ENCODE results near the gene WNT2. TPM values are rescaled to one million over a fixed set of nuclear protein-coding genes. Genes with fewer than 3 reads are reported as not detected.

The WNT2 gene
- total RNA-seq, 1 donor from 2014 or later, result 0.07 TPM

- no peaks in the 10 kb centered on the region for H3K4me1 Mint-ChIP-seq (ENCODE audit: low read depth, unreplicated experiment)
- no peak overlapping the region for H3K4me2 ChIP-seq (ENCODE audit: low read length)
- H3K9me3 ChIP-seq (ENCODE audit: insufficient read depth, low read depth, low read length), result no peaks in the 10 kb centered on the region
- no peak overlapping the region for H3K27ac ChIP-seq (ENCODE audit: low read depth, low read length)
- FAIRE-seq, result no peak
- no peaks in the 10 kb centered on the region for H3K4me1 ChIP-seq (ENCODE audit: insufficient read depth, low read length)
- no peak for TF ChIP-seq CTCF (IDR thresholded peaks at IDR 0.05; ENCODE audit: insufficient read depth, low read depth, low read length)
- no peak for TF ChIP-seq EZH2 (IDR thresholded peaks at IDR 0.05; ENCODE audit: insufficient read depth, low read length)
- no peak overlapping the region for H3K4me3 Mint-ChIP-seq (ENCODE audit: unreplicated experiment)
- H2AFZ ChIP-seq (ENCODE audit: low read depth, low read length), result no peak overlapping the region
- no peaks in the 10 kb centered on the region for H3K9me3 Mint-ChIP-seq (ENCODE audit: unreplicated experiment)
- DNase-seq (ENCODE audit: low read depth), result no peak
- H3K27me3 ChIP-seq (ENCODE audit: insufficient read depth, low read length), result no peaks in the 10 kb centered on the region
- no peak overlapping the region for H3K27ac Mint-ChIP-seq (ENCODE audit: unreplicated experiment)
- peaks cover 4% of the 10 kb centered on the region for H3K27me3 Mint-ChIP-seq (ENCODE audit: low read depth, unreplicated experiment)
- no peaks in the 10 kb centered on the region for H4K20me1 ChIP-seq (ENCODE audit: insufficient read depth, low read length)
- no peak overlapping the region for H3K4me3 ChIP-seq (ENCODE audit: insufficient read depth, low read depth, low read length)
- no peaks in the 10 kb centered on the region for H3K79me2 ChIP-seq (ENCODE audit: insufficient read depth, low read length)
- no peaks in the 10 kb centered on the region for H3K36me3 Mint-ChIP-seq (ENCODE audit: low read depth, unreplicated experiment)
- no peak overlapping the region for H3K9ac ChIP-seq (ENCODE audit: low read length)
- no peaks in the 10 kb centered on the region for H3K36me3 ChIP-seq (ENCODE audit: insufficient read depth, low read length)
Measured at GRCh38 chr7:117338020-117338419, 15.2 kb upstream of the WNT2 start.

- Histone ChIP-seq H3K4me1 (ENCODE audit: insufficient read depth, low read length) (no peaks in the 10 kb centered on the region), H3K4me3 (ENCODE audit: insufficient read depth, low read depth, low read length) (no peak overlapping the region), H3K4me2 (ENCODE audit: low read length) (no peak overlapping the region), H3K27me3 (ENCODE audit: insufficient read depth, low read length) (no peaks in the 10 kb centered on the region), H3K27ac (ENCODE audit: low read depth, low read length) (no peak overlapping the region), H4K20me1 (ENCODE audit: insufficient read depth, low read length) (no peaks in the 10 kb centered on the region), H2AFZ (ENCODE audit: low read depth, low read length) (no peak overlapping the region), H3K9me3 (ENCODE audit: insufficient read depth, low read depth, low read length) (no peaks in the 10 kb centered on the region), H3K36me3 (ENCODE audit: insufficient read depth, low read length) (no peaks in the 10 kb centered on the region), H3K9ac (ENCODE audit: low read length) (no peak overlapping the region), H3K79me2 (ENCODE audit: insufficient read depth, low read length) (no peaks in the 10 kb centered on the region)
- DNase-seq (ENCODE audit: low read depth) (no peak), FAIRE-seq (no peak)
- Mint-ChIP-seq H3K9me3 (ENCODE audit: unreplicated experiment) (peaks cover 3% of the 10 kb centered on the region), H3K27me3 (ENCODE audit: low read depth, unreplicated experiment) (peaks cover 4% of the 10 kb centered on the region), H3K4me1 (ENCODE audit: low read depth, unreplicated experiment) (no peaks in the 10 kb centered on the region), H3K27ac (ENCODE audit: unreplicated experiment) (no peak overlapping the region), H3K36me3 (ENCODE audit: low read depth, unreplicated experiment) (no peaks in the 10 kb centered on the region), H3K4me3 (ENCODE audit: unreplicated experiment) (no peak overlapping the region)
- TF ChIP-seq EZH2 (IDR thresholded peaks at IDR 0.05; ENCODE audit: insufficient read depth, low read length) (no peak), CTCF (IDR thresholded peaks at IDR 0.05; ENCODE audit: insufficient read depth, low read depth, low read length) (no peak)
Measured at GRCh38 chr7:117333168-117333567, 10.3 kb upstream of the WNT2 start.

- Histone ChIP-seq H3K4me3 (ENCODE audit: insufficient read depth, low read depth, low read length) (no peak overlapping the region), H4K20me1 (ENCODE audit: insufficient read depth, low read length) (no peaks in the 10 kb centered on the region), H3K27me3 (ENCODE audit: insufficient read depth, low read length) (no peaks in the 10 kb centered on the region), H3K4me2 (ENCODE audit: low read length) (no peak overlapping the region), H3K9ac (ENCODE audit: low read length) (no peak overlapping the region), H3K36me3 (ENCODE audit: insufficient read depth, low read length) (no peaks in the 10 kb centered on the region), H3K79me2 (ENCODE audit: insufficient read depth, low read length) (no peaks in the 10 kb centered on the region), H3K4me1 (ENCODE audit: insufficient read depth, low read length) (no peaks in the 10 kb centered on the region), H3K27ac (ENCODE audit: low read depth, low read length) (no peak overlapping the region), H3K9me3 (ENCODE audit: insufficient read depth, low read depth, low read length) (no peaks in the 10 kb centered on the region), H2AFZ (ENCODE audit: low read depth, low read length) (no peak overlapping the region)
- Mint-ChIP-seq H3K4me1 (ENCODE audit: low read depth, unreplicated experiment) (no peaks in the 10 kb centered on the region), H3K4me3 (ENCODE audit: unreplicated experiment) (no peak overlapping the region), H3K27ac (ENCODE audit: unreplicated experiment) (no peak overlapping the region), H3K9me3 (ENCODE audit: unreplicated experiment) (peaks cover 7% of the 10 kb centered on the region), H3K36me3 (ENCODE audit: low read depth, unreplicated experiment) (no peaks in the 10 kb centered on the region), H3K27me3 (ENCODE audit: low read depth, unreplicated experiment) (peaks cover 3% of the 10 kb centered on the region)
- no peak for TF ChIP-seq EZH2 (IDR thresholded peaks at IDR 0.05; ENCODE audit: insufficient read depth, low read length)
- TF ChIP-seq CTCF (IDR thresholded peaks at IDR 0.05; ENCODE audit: insufficient read depth, low read depth, low read length), result no peak
- DNase-seq (ENCODE audit: low read depth), result no peak
- FAIRE-seq, result peak; percentile 13
Measured at GRCh38 chr7:117332031-117332430, 9.2 kb upstream of the WNT2 start.
